Pancreas (tissue), 10 donors: ENCODE measurements around the gene CTAG2. TPM values are rescaled to one million over a fixed set of nuclear protein-coding genes. Genes with fewer than 3 reads are reported as not detected.
A peak's percentile ranks its signal among the peaks of the same experiment; 100 is the strongest.
"Not testable (repeated sequence)": the region's sequence is repeated elsewhere in the genome, so short reads cannot be mapped to it uniquely, and the experiment has no call there.

Experiments
- ATAC-seq, 4 donors: fragments of 200-7000 bp; cut with Tn5 transposase; one replicate each; pipeline versions ENCODE4 v1.8.0 to v1.9.1; 2020; ENCODE audit warnings: mild to moderate bottlenecking in 4 of 4, moderate library complexity in 4 of 4
- DNase-seq, 6 donors: peaks; one replicate each; pipeline ENCODE4 v3.0.0-alpha.2; 2020
- FAIRE-seq: peaks from 2 replicates; lab custom pipeline; 2012; peaks lifted over from hg19 to GRCh38; lab: Jason Lieb, UNC
- H3K27ac ChIP-seq, 4 donors: fragments of 200-600 bp; sonication (generic); 1 replicate in 3 of 4; 2 replicates in 1 of 4; pipeline versions ENCODE4 v1.5.0 to v1.8.0; 2020
- H3K27me3 ChIP-seq, 4 donors: fragments of 200-600 bp; one replicate each; pipeline ENCODE4 v1.8.0; 2021
- H3K36me3 ChIP-seq, 3 donors: fragments of 200-600 bp; sonication (generic) in 1 of 3; one replicate each; pipeline versions ENCODE4 v1.5.0 to v1.8.0; 2020 to 2021
- H3K4me1 ChIP-seq, 3 donors: fragments of 200-600 bp; one replicate each; pipeline ENCODE4 v1.8.0; 2021
- H3K4me3 ChIP-seq, 4 donors: fragments of 200-600 bp; sonication (generic) in 2 of 4; one replicate each; pipeline versions ENCODE4 v1.5.0 to v1.8.0; 2020 to 2021
- H3K9me3 ChIP-seq, 4 donors: fragments of 200-600 bp; one replicate each; pipeline ENCODE4 v1.8.0; 2021
- WGBS, 2 donors: extraction: QIAGEN DNeasy Blood & Tissue Kit; methylation state at CpG; one replicate each; pipeline ENCODE4 v1.1.7; 2013; 5-methylcytosine and 5-hydroxymethylcytosine counted together
- intact Hi-C, 3 donors: fragments of 100-400 bp; cut with DNase I; formaldehyde crosslinking; loops; one replicate each; pipeline versions ENCODE4 v1.11.1 to v1.14.2; 2022
- polyA plus RNA-seq, 2 donors: library from polyadenylated mRNA; stranded (reverse); fragments of 200-250 nt; gene quantifications; one replicate each; pipeline ENCODE4 v1.2.3, GENCODE V29; 2013
- total RNA-seq, 6 donors: library from RNA; stranded (reverse); fragmentation: NEBNext Ultra II Directional in 4 of 6; extraction: Animal tissue kit (Norgen Biotek cat#: 25700) in 4 of 6; gene quantifications; one replicate each; pipeline versions ENCODE4 v1.2.1 to v1.2.4, GENCODE V29; 2021 to 2023
- TF ChIP-seq, protein P1 (sequence below), 4 donors: fragments of 200-600 bp; sonication (generic) in 3 of 4; IDR thresholded peaks; one replicate each; pipeline versions ENCODE4 v1.5.0 to v1.8.0; 2021; ENCODE audit warnings: antibody characterized with exemption in 4 of 4
- donor health status: healthy with polysubstance abuse.
- donor health status: DM: no; HTN: no; CAD: no; lungs with moderate emphysema.
- donor health status: DM: no; HTN: no; CAD: no.
- donor health status: control.
- donor health status: control.
- donor health status: Bipolar disorder and iron deficiency.
- donor health status: DM: yes; HTN: yes; CAD: no.
- donor health status: DM: no; HTN: no; CAD: no.
- donor health status: DM: no; HTN: no; CAD: no.
- donor health status: DM: yes; HTN: yes; CAD: no.

Gene CTAG2
- not detected for total RNA-seq
- 1 to 10 TPM in 1 of 2 donors, not detected in 1; 1.2 TPM for polyA plus RNA-seq

DNA sequence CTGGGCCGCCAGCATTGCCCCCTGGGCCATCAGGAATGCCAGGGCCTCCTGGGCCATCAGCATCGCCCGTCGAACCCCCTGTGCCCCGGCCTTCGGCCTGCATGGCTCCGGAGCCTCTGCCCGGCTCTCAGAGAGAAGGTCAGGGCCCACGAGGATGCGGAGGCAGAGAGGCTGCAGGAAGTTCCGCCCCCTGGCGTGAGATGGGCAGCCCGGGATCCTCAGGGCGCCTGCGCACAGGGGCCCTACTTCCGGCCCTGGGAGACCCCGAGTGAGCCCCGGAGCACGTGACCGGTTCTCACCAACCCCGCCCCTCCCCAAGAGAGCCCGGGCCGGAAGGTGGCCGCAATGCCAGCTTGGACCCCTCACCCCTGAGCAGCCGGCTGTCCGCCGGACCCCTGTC is at the start of gene CTAG2:
Gene CTAG2, minus strand, starts transcription at position 167 of the 400 bp plus-strand sequence. Its CDS starts 64 bp downstream, at position 103.
- H3K4me1 ChIP-seq, ATAC-seq, H3K27ac ChIP-seq, FAIRE-seq, intact Hi-C loops, H3K9me3 ChIP-seq, DNase-seq, H3K4me3 ChIP-seq, H3K36me3 ChIP-seq, H3K27me3 ChIP-seq: not testable (repeated sequence)
- no CpG with 5 or more reads among the region's 27 CpGs for WGBS, 2 donors

DNA sequence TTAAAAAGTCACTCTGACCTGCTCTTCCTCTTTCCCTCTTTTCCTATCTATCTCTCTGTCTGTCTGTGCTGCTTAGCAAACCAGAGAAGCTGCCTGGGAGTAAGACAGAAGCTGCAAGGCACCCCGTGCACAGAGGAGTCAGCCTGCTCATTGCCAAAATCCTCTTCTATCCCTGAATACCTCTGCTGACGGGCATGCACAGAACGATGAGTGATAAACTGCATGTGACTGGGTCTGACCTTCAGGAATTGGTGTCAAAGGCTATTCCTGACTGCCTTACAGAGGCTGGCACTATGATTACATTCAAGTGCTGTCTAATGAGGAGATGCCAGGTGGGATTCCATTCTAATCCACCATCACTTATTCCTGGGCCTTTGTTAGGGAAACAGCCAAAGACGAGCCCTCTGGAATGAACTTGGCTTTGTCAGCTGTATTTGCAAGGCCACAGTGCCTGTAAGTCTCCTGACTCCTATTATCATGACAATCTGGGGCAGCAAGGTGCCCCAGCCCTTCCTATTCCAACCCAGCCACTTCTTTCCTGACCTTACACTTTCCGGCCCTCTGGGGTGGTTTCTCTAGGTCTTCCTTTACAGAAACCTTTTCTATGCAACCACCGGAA is 45.4 kb upstream of the CTAG2 start:
- Histone ChIP-seq H3K27ac (no peak overlapping the region), H3K4me1 (no peaks in the 10 kb centered on the region), H3K9me3 (no peaks in the 10 kb centered on the region), H3K27me3 (no peaks in the 10 kb centered on the region), H3K36me3 (no peaks in the 10 kb centered on the region), H3K4me3 (no peak overlapping the region)
- TF ChIP-seq, protein P1, sequence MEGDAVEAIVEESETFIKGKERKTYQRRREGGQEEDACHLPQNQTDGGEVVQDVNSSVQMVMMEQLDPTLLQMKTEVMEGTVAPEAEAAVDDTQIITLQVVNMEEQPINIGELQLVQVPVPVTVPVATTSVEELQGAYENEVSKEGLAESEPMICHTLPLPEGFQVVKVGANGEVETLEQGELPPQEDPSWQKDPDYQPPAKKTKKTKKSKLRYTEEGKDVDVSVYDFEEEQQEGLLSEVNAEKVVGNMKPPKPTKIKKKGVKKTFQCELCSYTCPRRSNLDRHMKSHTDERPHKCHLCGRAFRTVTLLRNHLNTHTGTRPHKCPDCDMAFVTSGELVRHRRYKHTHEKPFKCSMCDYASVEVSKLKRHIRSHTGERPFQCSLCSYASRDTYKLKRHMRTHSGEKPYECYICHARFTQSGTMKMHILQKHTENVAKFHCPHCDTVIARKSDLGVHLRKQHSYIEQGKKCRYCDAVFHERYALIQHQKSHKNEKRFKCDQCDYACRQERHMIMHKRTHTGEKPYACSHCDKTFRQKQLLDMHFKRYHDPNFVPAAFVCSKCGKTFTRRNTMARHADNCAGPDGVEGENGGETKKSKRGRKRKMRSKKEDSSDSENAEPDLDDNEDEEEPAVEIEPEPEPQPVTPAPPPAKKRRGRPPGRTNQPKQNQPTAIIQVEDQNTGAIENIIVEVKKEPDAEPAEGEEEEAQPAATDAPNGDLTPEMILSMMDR (IDR thresholded peaks at IDR 0.05): no peak
- 49 to 72% methylated on average over 6 of the region's 6 CpGs for WGBS, 2 donors
- intact Hi-C loops: no loop called here
- DNase-seq (no peak), FAIRE-seq (no peak), ATAC-seq (no peak)

DNA sequence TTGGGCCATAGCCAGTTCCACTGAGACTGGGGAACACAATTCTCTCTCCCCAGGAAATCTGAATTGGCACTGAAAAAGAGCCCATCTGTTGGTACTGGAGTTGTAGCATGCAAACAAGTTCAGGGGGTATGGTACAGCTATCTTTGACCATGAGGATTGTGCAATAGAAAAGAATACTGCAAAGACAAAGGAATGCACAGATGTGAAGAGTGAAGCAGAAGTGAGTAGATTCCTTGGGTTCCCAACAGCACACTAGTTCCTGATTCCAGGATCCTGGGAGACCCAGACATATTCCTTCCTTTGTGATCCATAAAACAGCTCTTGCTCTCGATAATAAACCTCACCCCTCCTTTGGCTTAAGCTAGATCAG is 43.3 kb upstream of the CTAG2 start:
- intact Hi-C loops: no loop called here
- Histone ChIP-seq H3K9me3 (no peaks in the 10 kb centered on the region), H3K36me3 (no peaks in the 10 kb centered on the region), H3K4me3 (no peak overlapping the region), H3K27ac (no peak overlapping the region), H3K27me3 (peaks cover 0 to 3% (median 0%) of the 10 kb centered on the region in 4 donors), H3K4me1 (no peaks in the 10 kb centered on the region)
- DNase-seq (no peak), FAIRE-seq (no peak), ATAC-seq (no peak)
- TF ChIP-seq, protein P1 (IDR thresholded peaks at IDR 0.05): no peak
- 72 to 81% methylated on average over 1 of the region's 1 CpG for WGBS, 2 donors

DNA sequence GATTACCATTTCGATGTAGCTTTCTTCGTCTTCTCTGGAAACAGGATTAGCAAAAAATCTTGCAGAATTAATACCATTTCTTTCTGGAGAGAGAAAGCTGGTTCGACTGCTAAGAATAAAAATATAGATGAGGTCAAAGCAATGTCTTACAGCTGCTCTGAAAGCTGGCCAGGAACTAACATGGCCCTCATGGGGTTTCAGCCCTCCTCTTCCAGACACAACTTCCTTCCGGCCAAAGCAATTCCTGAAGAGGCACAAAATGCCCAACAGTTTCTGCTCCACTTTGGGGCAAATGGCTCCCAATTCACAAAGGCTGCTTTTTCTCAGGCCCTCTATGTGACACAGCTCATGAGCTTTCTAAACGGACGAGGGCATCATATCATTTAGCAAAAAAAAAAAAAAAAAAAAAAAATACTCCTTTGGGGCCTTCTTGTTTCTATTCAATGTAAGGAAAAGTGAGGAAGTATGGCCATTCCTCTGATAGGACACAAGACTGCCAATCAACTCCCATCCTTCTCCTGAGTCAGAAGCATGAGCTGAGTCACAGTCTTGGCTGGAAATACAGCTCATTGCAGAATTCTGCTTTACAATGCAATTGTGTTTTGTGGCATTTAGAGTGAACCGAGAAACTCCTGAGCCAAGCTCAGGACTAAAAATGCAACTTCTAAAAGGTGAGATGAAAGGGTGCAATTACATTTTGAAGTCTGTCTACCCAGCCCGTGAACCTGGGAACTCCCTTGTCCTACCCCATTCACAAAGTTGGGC is 42.7 kb upstream of the CTAG2 start:
- DNase-seq (no peak), ATAC-seq (peak in 1 of 4 donors; percentile 37), FAIRE-seq (no peak)
- no peaks in the 10 kb centered on the region for H3K4me1 ChIP-seq
- TF ChIP-seq, protein P1 (IDR thresholded peaks at IDR 0.05): no peak
- peaks cover 0 to 3% (median 0%) of the 10 kb centered on the region in 4 donors for H3K27me3 ChIP-seq
- no peaks in the 10 kb centered on the region for H3K9me3 ChIP-seq
- H3K27ac ChIP-seq: no peak overlapping the region
- no peak overlapping the region for H3K4me3 ChIP-seq
- no peaks in the 10 kb centered on the region for H3K36me3 ChIP-seq
- WGBS, 2 donors: 72 to 79% methylated on average over 8 of the region's 8 CpGs
- intact Hi-C loops: no loop called here

DNA sequence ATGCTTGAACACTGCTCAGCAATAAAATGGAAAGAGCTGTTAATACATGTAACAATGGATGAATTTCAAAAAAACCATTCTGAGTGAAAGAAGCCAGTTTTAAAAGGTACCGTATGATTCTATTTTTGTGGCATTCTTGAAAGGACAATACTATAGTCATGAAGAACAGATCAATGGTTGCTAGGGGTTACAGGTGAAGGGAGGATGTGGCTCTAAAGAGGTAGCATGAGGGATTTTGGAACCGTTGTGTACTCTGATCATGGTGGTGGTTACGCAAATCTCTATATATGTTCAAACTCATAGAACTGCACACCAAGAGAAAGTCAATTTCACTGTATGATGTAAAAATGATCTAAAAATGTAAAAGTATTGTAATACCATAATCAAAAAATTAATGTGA is 40.0 kb upstream of the CTAG2 start:
- Histone ChIP-seq H3K4me1 (no peaks in the 10 kb centered on the region), H3K4me3 (no peak overlapping the region), H3K9me3 (no peaks in the 10 kb centered on the region), H3K27me3 (peaks cover 0 to 3% (median 0%) of the 10 kb centered on the region in 4 donors), H3K27ac (no peak overlapping the region), H3K36me3 (no peaks in the 10 kb centered on the region)
- FAIRE-seq (peak; percentile 37), DNase-seq (no peak), ATAC-seq (no peak)
- intact Hi-C loops: no loop called here
- 79 to 87% methylated on average over 3 of the region's 3 CpGs for WGBS, 2 donors
- TF ChIP-seq, protein P1 (IDR thresholded peaks at IDR 0.05): no peak

DNA sequence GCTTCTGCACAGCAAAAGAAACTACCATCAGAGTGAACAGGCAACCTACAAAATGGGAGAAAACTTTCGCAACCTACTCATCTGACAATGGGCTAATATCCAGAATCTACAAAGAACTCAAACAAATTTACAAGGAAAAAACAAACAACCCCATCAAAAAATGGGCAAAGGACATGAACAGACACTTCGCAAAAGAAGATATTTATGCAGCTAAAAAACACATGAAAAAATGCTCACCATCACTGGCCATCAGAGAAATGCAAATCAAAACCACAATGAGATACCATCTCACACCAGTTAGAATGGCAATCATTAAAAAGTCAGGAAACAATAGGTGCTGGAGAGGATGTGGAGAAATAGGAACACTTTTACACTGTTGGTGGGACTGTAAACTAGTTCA is 37.1 kb upstream of the CTAG2 start:
- peaks cover 0 to 22% (median 0%) of the 10 kb centered on the region in 4 donors for H3K27me3 ChIP-seq
- DNase-seq, H3K9me3 ChIP-seq, H3K27ac ChIP-seq, intact Hi-C loops, H3K4me3 ChIP-seq, H3K4me1 ChIP-seq, FAIRE-seq, H3K36me3 ChIP-seq, ATAC-seq: not testable (repeated sequence)
- 82% methylated on average over 2 of the region's 2 CpGs for WGBS, 2 donors

DNA sequence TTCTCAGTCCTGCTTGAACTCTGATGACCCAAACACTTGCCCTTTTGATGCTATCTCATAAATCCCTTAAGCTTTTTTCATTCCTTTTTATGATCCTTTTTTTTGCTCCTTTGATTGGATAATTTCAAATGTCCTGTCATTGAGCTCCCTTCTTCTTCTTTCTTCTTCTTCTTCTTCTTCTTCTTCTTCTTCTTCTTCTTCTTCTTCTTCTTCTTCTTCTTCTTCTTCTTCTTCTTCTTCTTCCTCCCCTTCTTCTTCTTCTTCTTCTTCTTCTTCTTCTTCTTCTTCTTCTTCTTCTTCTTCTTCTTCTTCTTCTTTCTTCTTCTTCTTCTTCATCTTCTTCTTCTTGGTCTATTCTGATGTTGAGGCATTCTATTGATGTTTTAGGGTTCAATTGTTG is 18.7 kb upstream of the CTAG2 start:
- H3K27me3 ChIP-seq: peaks cover 0 to 28% (median 0%) of the 10 kb centered on the region in 4 donors
- H3K36me3 ChIP-seq, DNase-seq, H3K9me3 ChIP-seq, H3K4me1 ChIP-seq, intact Hi-C loops, H3K4me3 ChIP-seq, FAIRE-seq, ATAC-seq, H3K27ac ChIP-seq: not testable (repeated sequence)

DNA sequence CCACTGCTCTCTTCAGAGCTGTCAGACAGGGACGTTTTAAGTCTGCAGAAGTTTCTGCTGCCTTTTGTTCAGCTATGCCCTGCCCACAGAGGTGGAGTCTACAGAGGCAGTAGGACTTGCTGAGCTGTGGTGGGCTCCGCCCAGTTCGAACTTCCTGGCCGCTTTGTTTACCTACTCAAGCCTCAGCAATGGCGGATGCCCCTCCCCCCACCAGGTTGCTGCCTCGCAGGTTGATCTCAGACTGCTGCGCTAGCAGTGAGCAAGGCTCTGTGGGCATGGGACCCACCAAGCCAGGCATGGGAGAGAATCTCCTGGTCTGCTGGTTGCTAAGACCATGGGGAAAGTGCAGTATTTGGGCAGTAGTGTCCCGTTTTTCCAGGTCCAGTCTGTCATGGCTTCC is 17.5 kb upstream of the CTAG2 start:
- H3K27me3 ChIP-seq: peaks cover 0 to 28% (median 0%) of the 10 kb centered on the region in 4 donors
- H3K36me3 ChIP-seq, ATAC-seq, H3K4me3 ChIP-seq, H3K4me1 ChIP-seq, DNase-seq, H3K9me3 ChIP-seq, intact Hi-C loops, H3K27ac ChIP-seq, FAIRE-seq: not testable (repeated sequence)
- WGBS, 2 donors: 50 to 56% methylated on average over 8 of the region's 8 CpGs
